Tibial nerve (tissue), 4 donors: ENCODE results near the gene DHX34.
"Not testable (repeated sequence)": the region's sequence is repeated elsewhere in the genome, so short reads cannot be mapped to it uniquely, and the experiment has no call there.

Source experiments
- CTCF ChIP-seq, 5 experiments: fragments of 200-600 bp in 3 of 5; fragments of 450-650 bp in 2 of 5; sonication (generic) in 3 of 5; IDR thresholded peaks; one replicate each; pipeline ENCODE4 v1.5.1; 2016 to 2019; ENCODE audit warnings: antibody characterized with exemption in 5 of 5, mild to moderate bottlenecking in 3 of 5, moderate library complexity in 2 of 5
- EP300 ChIP-seq, 2 donors: sonication (generic); formaldehyde crosslinking; IDR thresholded peaks; one replicate each; pipeline ENCODE4 v1.6.1; 2017; ENCODE audit warnings: antibody characterized with exemption in 2 of 2, mild to moderate bottlenecking in 1 of 2

GRCh38 chr19:47383890-47384289, 34.8 kb downstream of the DHX34 start:
- TF ChIP-seq EP300, CTCF (IDR thresholded peaks at IDR 0.05): not testable (repeated sequence)
